ENCODE data around the gene GPRC5A.

The GPRC5A gene

GRCh38 chr12:12915656-12916055 lies 24.3 kb downstream of the GPRC5A start:
- no peak for DNase-seq

GRCh38 chr12:12916135-12916944 lies 25.0 kb downstream of the GPRC5A start:
- DNase-seq, result peak; percentile 82

GRCh38 chr12:12917517-12917916 lies 26.2 kb downstream of the GPRC5A start:
- DNase-seq, result no peak

GRCh38 chr12:12918781-12919389 lies 27.5 kb downstream of the GPRC5A start:
- no peak for DNase-seq

- no peak for DNase-seq
These were observed 28.5 kb downstream of the GPRC5A start for GRCh38 chr12:12919666-12920435.

GRCh38 chr12:12922191-12922616 lies 30.8 kb downstream of the GPRC5A start:
- DNase-seq, result no peak

- no peak for DNase-seq
These were observed 31.6 kb downstream of the GPRC5A start for GRCh38 chr12:12922978-12923377.

- DNase-seq, result no peak
These were observed 32.8 kb downstream of the GPRC5A start for GRCh38 chr12:12924169-12924568.

- no peak for DNase-seq
These were observed 34.0 kb downstream of the GPRC5A start for GRCh38 chr12:12925388-12925787.

GRCh38 chr12:12926571-12927071 lies 35.3 kb downstream of the GPRC5A start:
- DNase-seq, result no peak

- DNase-seq, result peak; percentile 8
These were observed 36.1 kb downstream of the GPRC5A start for GRCh38 chr12:12927211-12928079.

- DNase-seq, result no peak
These were observed 38.3 kb downstream of the GPRC5A start for GRCh38 chr12:12929696-12930095.

- no peak for DNase-seq
These were observed 39.4 kb downstream of the GPRC5A start for GRCh38 chr12:12930633-12931219.

GRCh38 chr12:12933742-12934141 lies 42.4 kb downstream of the GPRC5A start:
- DNase-seq, result no peak

- no peak for DNase-seq
These were observed 43.2 kb downstream of the GPRC5A start for GRCh38 chr12:12934556-12934955.

GRCh38 chr12:12936983-12937491 lies 45.7 kb downstream of the GPRC5A start:
- no peak for DNase-seq

GRCh38 chr12:12938541-12938940 lies 47.2 kb downstream of the GPRC5A start:
- DNase-seq, result no peak

- no peak for DNase-seq
These were observed 48.5 kb downstream of the GPRC5A start for GRCh38 chr12:12939888-12940287.

GRCh38 chr12:12941450-12942350 lies 50.3 kb downstream of the GPRC5A start:
- no peak for DNase-seq

GRCh38 chr12:12943586-12944260 lies 52.4 kb downstream of the GPRC5A start:
- DNase-seq, result no peak

Data from stimulated activated CD4-positive, alpha-beta T cell treated with anti-CD3 and anti-CD28 coated beads, Interleukin-4, amount 100 ng/mL, for 1 hour (primary cell).